ENCODE results near the gene TTPAL. TPM values are rescaled to one million over a fixed set of nuclear protein-coding genes. Genes with fewer than 3 reads are reported as not detected.

Gene TTPAL
- total RNA-seq, 1 experiment from 2014 or later, result 14.0 TPM

- TF ChIP-seq EZH2phosphoT487 (IDR thresholded peaks at IDR 0.05; ENCODE audit: borderline replicate concordance, low read length) (no peak), CTCF (conservative IDR thresholded peaks at IDR 0.05; ENCODE audit: low read depth, low read length) (no peak), EZH2 (IDR thresholded peaks at IDR 0.05; ENCODE audit: low read length, unreplicated experiment) (no peak)
- CTCF ChIA-PET, result no interaction called here
- POLR2A ChIA-PET (ENCODE audit: unreplicated experiment), result no interaction called here
Observed at GRCh38 chr20:44432618-44433577, 42.8 kb upstream of the TTPAL start.

GRCh38 chr20:44433751-44434538 lies 41.7 kb upstream of the TTPAL start:
- Histone ChIP-seq H3K27ac (ENCODE audit: low read length) (no peak overlapping the region), H3K79me2 (ENCODE audit: low read length) (no peaks in the 10 kb centered on the region), H3K36me3 (ENCODE audit: low read depth, low read length) (no peaks in the 10 kb centered on the region), H3K9me2 (replicated peaks; ENCODE audit: low read length) (no peaks in the 10 kb centered on the region), H3K4me3 (ENCODE audit: low read length) (no peak overlapping the region), H3K27me3 (ENCODE audit: low read length) (peaks cover 9% of the 10 kb centered on the region; the same call in 1 of the 2 replicates), H3K4me1 (ENCODE audit: insufficient read depth, low read length) (no peaks in the 10 kb centered on the region), H2AFZ (ENCODE audit: low read length) (no peak overlapping the region), H3K9me3 (ENCODE audit: low read length) (no peaks in the 10 kb centered on the region), H4K20me1 (ENCODE audit: low read length) (no peaks in the 10 kb centered on the region), H3K9ac (ENCODE audit: low read length) (no peak overlapping the region), H3K4me2 (ENCODE audit: low read length) (no peak overlapping the region), H3F3A (ENCODE audit: low read length, unreplicated experiment) (no peaks in the 10 kb centered on the region)
- intact Hi-C loops (cut with micrococcal nuclease), result no loop called here
- ChIA-PET CTCF (no interaction called here), POLR2A (ENCODE audit: unreplicated experiment) (no interaction called here)
- TF ChIP-seq EZH2 (IDR thresholded peaks at IDR 0.05; ENCODE audit: low read length, unreplicated experiment), result no peak
- TF ChIP-seq CTCF (conservative IDR thresholded peaks at IDR 0.05; ENCODE audit: low read depth, low read length), result no peak
- TF ChIP-seq EZH2phosphoT487 (IDR thresholded peaks at IDR 0.05; ENCODE audit: borderline replicate concordance, low read length), result no peak
- BruUV-seq (replicated peaks), result no TSS peak
- ATAC-seq (no peak), DNase-seq (no peak)

More at GRCh38 chr20:44432618-44433577, 42.8 kb upstream of the TTPAL start:
- Histone ChIP-seq H3K4me3 (ENCODE audit: low read length) (no peak overlapping the region), H3K4me2 (ENCODE audit: low read length) (no peak overlapping the region), H3K27ac (ENCODE audit: low read length) (no peak overlapping the region), H3K36me3 (ENCODE audit: low read depth, low read length) (no peaks in the 10 kb centered on the region), H4K20me1 (ENCODE audit: low read length) (no peaks in the 10 kb centered on the region), H3K4me1 (ENCODE audit: insufficient read depth, low read length) (no peaks in the 10 kb centered on the region), H3K79me2 (ENCODE audit: low read length) (no peaks in the 10 kb centered on the region), H3K9ac (ENCODE audit: low read length) (no peak overlapping the region), H3F3A (ENCODE audit: low read length, unreplicated experiment) (no peaks in the 10 kb centered on the region), H3K9me3 (ENCODE audit: low read length) (no peaks in the 10 kb centered on the region), H2AFZ (ENCODE audit: low read length) (no peak overlapping the region), H3K9me2 (replicated peaks; ENCODE audit: low read length) (no peaks in the 10 kb centered on the region), H3K27me3 (ENCODE audit: low read length) (peaks cover 9% of the 10 kb centered on the region; the same call in 1 of the 2 replicates)
- ATAC-seq (no peak), DNase-seq (no peak)
- BruUV-seq (replicated peaks), result no TSS peak
- intact Hi-C loops (cut with micrococcal nuclease), result no loop called here
